ENCODE data around the gene N4BP2L2. TPM values are rescaled to one million over a fixed set of nuclear protein-coding genes. Genes with fewer than 3 reads are reported as not detected.

N4BP2L2 gene
- total and polyA plus RNA-seq, 9 of the 15 experiments (the other 6 are each of a cell fraction or from before 2014, with no cell fraction given): 33.9 to 76.4 (median 48.7) TPM

- Histone ChIP-seq H3K36me3 (ENCODE audit: control insufficient read depth, insufficient read depth, low read length) (no peaks in the 10 kb centered on the region), H3K4me3 (no peak overlapping the region), H3K9me1 (ENCODE audit: control insufficient read depth, insufficient read depth, low read length) (no peaks in the 10 kb centered on the region), H3K9ac (ENCODE audit: insufficient read depth in 1 of 2, low read depth in 2 of 2, low read length in 2 of 2) (no peak overlapping the region), H3K9me3 (replicated peaks; ENCODE audit: control insufficient read depth, insufficient read depth, low read depth, low read length) (no peaks in the 10 kb centered on the region; the same call in none of the 2 replicates), H3K27ac (ENCODE audit: extremely low read depth, low read depth, low read length) (no peak overlapping the region), H3K4me1 (replicated peaks in 1 of 2; ENCODE audit: control insufficient read depth in 2 of 2, insufficient read depth in 2 of 2, low read length in 2 of 2) (no peaks in the 10 kb centered on the region), H3K79me2 (ENCODE audit: control insufficient read depth, insufficient read depth, low read length) (no peaks in the 10 kb centered on the region), H3K27me3 (ENCODE audit: control insufficient read depth in 2 of 2, insufficient read depth in 2 of 2, low read length in 2 of 2) (no peaks in the 10 kb centered on the region), H2AFZ (ENCODE audit: low read depth, low read length) (no peak overlapping the region), H4K20me1 (replicated peaks; ENCODE audit: control insufficient read depth, insufficient read depth, low read length) (no peaks in the 10 kb centered on the region), H3K4me2 (ENCODE audit: insufficient read depth, low read length) (no peak overlapping the region)
- in situ Hi-C loops (cut with MboI): no loop called here
- BruUV-seq (replicated peaks): no TSS peak
- CTCF ChIA-PET (ENCODE audit: low intra/inter-chr PET ratio): no interaction called here
- TF ChIP-seq ZNF121 (CRISPR knock-in tag; conservative IDR thresholded peaks at IDR 0.05) (peak; percentile 66; the same call in 1 of the 2 replicates), ID3 (CRISPR knock-in tag; IDR thresholded peaks at IDR 0.05) (no peak), ID3 (tag; IDR thresholded peaks at IDR 0.05) (no peak)
- POLR2A ChIA-PET: interaction anchor here (1.0 to 1.8 kb wide), 2 partner anchors 11 to 19 kb away, joined by 3 to 5 read pairs; no protein-coding TSS in a partner anchor
- no peak for ATAC-seq
- no peak for DNase-seq (ENCODE audit: extremely low read depth in 1 of 4, low spot score in 3 of 4)
- no peak for FAIRE-seq
- WGBS (ENCODE audit: insufficient coverage, low coverage, missing lambda C conversion rate): 75% methylated on average over 6 of the region's 6 CpGs
- intact Hi-C loops (cut with micrococcal nuclease): no loop called here
These were observed 109.1 kb downstream of the N4BP2L2 start for GRCh38 chr13:32429433-32429909.
